H1 (cell line): ENCODE measurements around the gene NOL9. TPM values are rescaled to one million over a fixed set of nuclear protein-coding genes. Genes with fewer than 3 reads are reported as not detected.
A peak's percentile ranks its signal among the peaks of the same experiment; 100 is the strongest.

Experiments
- ATF3 ChIP-seq: IDR thresholded peaks from 2 replicates; pipeline ENCODE4 v1.6.1; 2011; ENCODE audit warnings: low read depth, mild to moderate bottlenecking, low read length; ENCODE audit not compliant: insufficient read depth
- CTCF ChIP-seq, 3 experiments: IDR thresholded peaks; 1 replicate in 2 of 3; 2 replicates in 1 of 3; pipeline versions ENCODE4 v1.5.1 to v1.6.1; 2011; ENCODE audit warnings: low read length in 3 of 3, mild to moderate bottlenecking in 3 of 3, inconsistent platforms in 2 of 3, low read depth in 1 of 3, moderate library complexity in 1 of 3; ENCODE audit not compliant: insufficient read depth in 1 of 3; ENCODE audit errors: control extremely low read depth in 1 of 3
- EP300 ChIP-seq, 2 experiments: IDR thresholded peaks; 1 replicate in 1 of 2; 2 replicates in 1 of 2; pipeline ENCODE4 v1.6.1; 2011 to 2012; ENCODE audit warnings: low read depth in 2 of 2, low read length in 2 of 2, mild to moderate bottlenecking in 2 of 2, borderline replicate concordance in 1 of 2, inconsistent platforms in 1 of 2, moderate library complexity in 1 of 2
- GABPA ChIP-seq: IDR thresholded peaks from 2 replicates; pipeline ENCODE4 v1.6.1; 2011; ENCODE audit warnings: mild to moderate bottlenecking, low read length, moderate library complexity, borderline replicate concordance; ENCODE audit not compliant: insufficient read depth
- GTF2F1 ChIP-seq: IDR thresholded peaks from 2 replicates; pipeline ENCODE4 v1.6.1; 2012; ENCODE audit warnings: low read depth, low read length, improper control_type of control experiment, borderline replicate concordance
- KDM4A ChIP-seq: IDR thresholded peaks from one replicate; pipeline ENCODE4 v1.7.1; 2012; ENCODE audit warnings: low read depth, mild to moderate bottlenecking, moderate library complexity, low read length, inconsistent platforms; ENCODE audit not compliant: severe bottlenecking
- MAFK ChIP-seq: IDR thresholded peaks from 2 replicates; pipeline ENCODE4 v1.6.1; 2012; ENCODE audit warnings: low read depth, mild to moderate bottlenecking, improper control_type of control experiment, low read length
- POU5F1 ChIP-seq: IDR thresholded peaks from 2 replicates; pipeline ENCODE4 v1.6.1; 2011; ENCODE audit warnings: low read depth, mild to moderate bottlenecking, low read length, moderate library complexity
- RAD21 ChIP-seq, 2 experiments: IDR thresholded peaks in 1 of 2; conservative IDR thresholded peaks in 1 of 2; 2 replicates each; pipeline ENCODE4 v1.6.1; 2011; ENCODE audit warnings: low read depth in 2 of 2, low read length in 2 of 2, improper control_type of control experiment in 1 of 2, inconsistent platforms in 1 of 2, mild to moderate bottlenecking in 1 of 2, moderate library complexity in 1 of 2
- RBBP5 ChIP-seq: IDR thresholded peaks from 2 replicates; pipeline ENCODE4 v1.7.1; 2012; ENCODE audit warnings: low read depth, mild to moderate bottlenecking, inconsistent platforms, low read length, moderate library complexity, borderline replicate concordance
- TAF7 ChIP-seq: optimal IDR thresholded peaks from 2 replicates; pipeline ENCODE3; 2011; ENCODE audit warnings: low read depth, mild to moderate bottlenecking, inconsistent platforms, low read length, moderate library complexity, borderline replicate concordance
- TEAD4 ChIP-seq: IDR thresholded peaks from 2 replicates; pipeline ENCODE4 v1.6.1; 2012; ENCODE audit warnings: low read depth, low read length, inconsistent platforms, mixed read lengths
- polyA plus RNA-seq, 7 experiments: library from polyadenylated mRNA; depleted of rRNA in 3 of 7; stranded (reverse) in 5 of 7; unstranded in 2 of 7; fragments of >200 nt in 5 of 7; fragments of 200-250 nt in 2 of 7; gene quantifications; 1 replicate in 5 of 7; 2 replicates in 1 of 7; 4 replicates in 1 of 7; pipeline versions ENCODE4 v1.2.1 to v1.2.3, GENCODE V29; 2011 to 2013; ENCODE audit warnings: missing spikeins in 2 of 7, mixed read lengths in 2 of 7
- total RNA-seq: library from RNA; stranded (reverse); fragmentation: NEBNext Ultra II Directional; extraction: Animal tissue kit (Norgen Biotek cat#: 25700); gene quantifications from 2 replicates; pipeline ENCODE4 v1.2.1, GENCODE V29; 2021

Gene NOL9
- total and polyA plus RNA-seq, 2 of the 8 experiments (the other 6 are each of a cell fraction or from before 2014, with no cell fraction given): 17.1 to 38.1 TPM

- TF ChIP-seq KDM4A: no peak
- TF ChIP-seq RAD21 (IDR thresholded peaks at IDR 0.05 in 1 of 2, conservative IDR thresholded peaks at IDR 0.05 in 1 of 2; ENCODE audit: low read depth in 2 of 2, low read length in 2 of 2): peak; percentile 30 to 54; a peak in 3 of 4 replicates
- TF ChIP-seq TAF7: no peak
- TF ChIP-seq CTCF (IDR thresholded peaks at IDR 0.05; ENCODE audit: control extremely low read depth in 1 of 3, insufficient read depth in 1 of 3, low read depth in 1 of 3, low read length in 3 of 3): peak in 2 of 3 experiments; percentile 81 to 92; a peak in 3 of 4 replicates
- TF ChIP-seq TEAD4: no peak
- TF ChIP-seq EP300 (IDR thresholded peaks at IDR 0.05; ENCODE audit: borderline replicate concordance in 1 of 2, low read depth in 2 of 2, low read length in 2 of 2): no peak
- TF ChIP-seq ATF3: no peak
- peak; percentile 63; the same call in 1 of the 2 replicates for TF ChIP-seq GABPA
- no peak for TF ChIP-seq GTF2F1
- TF ChIP-seq MAFK: no peak
- TF ChIP-seq RBBP5: 0 out of 2 replicates have a peak, but pooled peaks have one; percentile 15
- TF ChIP-seq POU5F1: no peak
Observed at GRCh38 chr1:6475381-6476133, 78.8 kb downstream of the NOL9 start (continued).
